ENCODE measurements around the gene CDON.
"Not testable (repeated sequence)": the region's sequence is repeated elsewhere in the genome, so short reads cannot be mapped to it uniquely, and the experiment has no call there.

Gene CDON

DNA sequence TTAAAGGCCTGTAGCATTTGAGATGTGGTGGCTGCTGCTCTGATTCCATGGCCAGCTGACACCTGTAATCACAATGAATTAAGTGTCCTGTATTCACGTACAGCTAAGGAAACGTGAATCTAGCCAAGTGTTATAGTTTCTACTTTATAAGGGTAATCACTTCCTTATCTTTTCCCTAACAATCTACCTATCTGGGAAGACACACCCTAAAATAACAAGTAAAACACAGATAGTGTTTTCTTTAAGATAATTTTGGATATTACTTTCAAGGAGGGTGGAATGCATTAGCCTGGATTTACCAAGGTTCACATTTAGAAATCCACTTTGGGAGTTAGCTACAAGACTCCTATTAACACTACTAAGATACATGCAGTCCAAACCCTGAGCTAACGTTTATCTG lies 11.5 kb downstream of the CDON start:
- Histone ChIP-seq H3K27me3 (ENCODE audit: control insufficient read depth, insufficient read depth, low read length) (no peaks in the 10 kb centered on the region), H3K4me1 (ENCODE audit: control insufficient read depth, insufficient read depth, low read length) (peaks cover 35% of the 10 kb centered on the region), H3K36me3 (ENCODE audit: control insufficient read depth, insufficient read depth, low read length) (no peaks in the 10 kb centered on the region), H3K4me3 (ENCODE audit: low read length) (no peak overlapping the region), H3K27ac (ENCODE audit: low read depth, low read length) (no peak overlapping the region), H3K9ac (ENCODE audit: low read length) (no peak overlapping the region)

DNA sequence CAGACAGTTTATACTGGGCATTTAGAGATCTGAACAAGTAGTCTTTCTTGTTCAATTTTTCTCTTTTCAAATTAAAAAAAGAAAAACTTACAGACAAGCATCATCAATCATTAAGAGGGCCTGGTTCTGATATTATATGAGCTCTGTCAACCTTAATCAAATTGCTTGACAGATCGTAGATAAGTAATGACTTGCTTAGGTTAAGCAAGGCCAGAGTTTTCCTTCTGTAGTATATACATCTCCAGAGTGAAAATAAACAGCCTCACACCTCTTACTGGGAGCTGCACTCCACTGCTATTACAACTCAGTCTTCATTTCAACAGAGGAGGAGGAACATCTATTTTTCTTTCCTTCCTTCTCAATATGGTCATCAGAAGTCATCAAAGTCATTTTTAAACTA lies 13.5 kb downstream of the CDON start:
- Histone ChIP-seq H3K4me3 (ENCODE audit: low read length) (no peak overlapping the region), H3K4me1 (ENCODE audit: control insufficient read depth, insufficient read depth, low read length) (peaks cover 32% of the 10 kb centered on the region), H3K27ac (ENCODE audit: low read depth, low read length) (no peak overlapping the region), H3K36me3 (ENCODE audit: control insufficient read depth, insufficient read depth, low read length) (no peaks in the 10 kb centered on the region), H3K27me3 (ENCODE audit: control insufficient read depth, insufficient read depth, low read length) (no peaks in the 10 kb centered on the region), H3K9ac (ENCODE audit: low read length) (no peak overlapping the region)

DNA sequence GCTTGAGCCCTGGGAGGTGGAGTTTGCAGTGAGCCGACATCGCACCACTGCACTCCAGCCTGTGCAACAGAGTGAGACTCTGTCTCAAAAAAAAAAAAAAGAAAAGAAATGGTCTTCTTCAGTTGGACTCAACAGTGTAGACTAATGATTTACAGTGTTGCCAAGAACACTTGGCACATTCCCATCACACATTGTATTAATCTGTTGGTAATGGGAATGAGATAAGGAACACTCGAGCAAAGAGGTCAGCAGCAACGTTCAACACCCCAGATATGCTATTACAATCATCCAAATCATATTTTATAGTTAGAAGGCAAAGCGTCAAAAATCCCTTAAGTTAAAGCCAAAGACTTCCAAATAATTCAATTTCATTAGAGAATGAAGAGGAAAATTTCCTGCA lies 14.5 kb downstream of the CDON start:
- Histone ChIP-seq H3K9ac (ENCODE audit: low read length) (no peak overlapping the region), H3K4me3 (ENCODE audit: low read length) (no peak overlapping the region), H3K4me1 (ENCODE audit: control insufficient read depth, insufficient read depth, low read length) (peaks cover 24% of the 10 kb centered on the region), H3K36me3 (ENCODE audit: control insufficient read depth, insufficient read depth, low read length) (no peaks in the 10 kb centered on the region), H3K27ac (ENCODE audit: low read depth, low read length) (no peak overlapping the region), H3K27me3 (ENCODE audit: control insufficient read depth, insufficient read depth, low read length) (no peaks in the 10 kb centered on the region)

DNA sequence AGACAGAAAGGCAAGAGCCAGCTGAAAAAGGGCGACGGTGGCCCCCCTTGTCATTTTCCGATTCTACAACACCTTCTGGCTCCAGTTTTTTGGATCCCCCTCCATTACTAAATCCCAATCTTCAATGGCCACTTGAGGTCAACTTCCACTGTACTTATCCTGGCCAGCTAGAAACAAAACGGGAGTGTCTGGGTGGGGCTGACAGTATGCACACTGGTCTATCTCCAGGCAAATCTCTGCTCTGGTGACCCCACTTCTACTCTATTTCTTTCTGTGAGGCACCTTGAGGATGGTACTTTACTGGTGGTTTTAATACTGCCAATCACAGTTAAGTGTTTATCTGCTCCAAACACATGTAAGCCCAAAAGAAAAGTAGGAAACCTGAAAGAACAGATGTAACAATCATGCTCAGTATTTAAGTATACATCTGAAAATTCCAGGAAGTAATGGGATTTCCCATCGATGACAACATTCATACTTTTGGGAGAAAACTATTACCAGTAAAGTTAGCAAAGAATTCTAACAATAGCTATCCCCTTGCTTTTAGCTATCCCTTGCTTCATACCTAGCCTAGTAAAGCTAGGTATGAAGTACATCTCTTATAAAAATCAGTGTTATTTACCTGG lies 16.0 kb downstream of the CDON start:
- Histone ChIP-seq H3K9ac (ENCODE audit: low read length) (no peak overlapping the region), H3K36me3 (ENCODE audit: control insufficient read depth, insufficient read depth, low read length) (no peaks in the 10 kb centered on the region), H3K27ac (ENCODE audit: low read depth, low read length) (no peak overlapping the region), H3K4me1 (ENCODE audit: control insufficient read depth, insufficient read depth, low read length) (peaks cover 24% of the 10 kb centered on the region), H3K27me3 (ENCODE audit: control insufficient read depth, insufficient read depth, low read length) (no peaks in the 10 kb centered on the region), H3K4me3 (ENCODE audit: low read length) (no peak overlapping the region)

DNA sequence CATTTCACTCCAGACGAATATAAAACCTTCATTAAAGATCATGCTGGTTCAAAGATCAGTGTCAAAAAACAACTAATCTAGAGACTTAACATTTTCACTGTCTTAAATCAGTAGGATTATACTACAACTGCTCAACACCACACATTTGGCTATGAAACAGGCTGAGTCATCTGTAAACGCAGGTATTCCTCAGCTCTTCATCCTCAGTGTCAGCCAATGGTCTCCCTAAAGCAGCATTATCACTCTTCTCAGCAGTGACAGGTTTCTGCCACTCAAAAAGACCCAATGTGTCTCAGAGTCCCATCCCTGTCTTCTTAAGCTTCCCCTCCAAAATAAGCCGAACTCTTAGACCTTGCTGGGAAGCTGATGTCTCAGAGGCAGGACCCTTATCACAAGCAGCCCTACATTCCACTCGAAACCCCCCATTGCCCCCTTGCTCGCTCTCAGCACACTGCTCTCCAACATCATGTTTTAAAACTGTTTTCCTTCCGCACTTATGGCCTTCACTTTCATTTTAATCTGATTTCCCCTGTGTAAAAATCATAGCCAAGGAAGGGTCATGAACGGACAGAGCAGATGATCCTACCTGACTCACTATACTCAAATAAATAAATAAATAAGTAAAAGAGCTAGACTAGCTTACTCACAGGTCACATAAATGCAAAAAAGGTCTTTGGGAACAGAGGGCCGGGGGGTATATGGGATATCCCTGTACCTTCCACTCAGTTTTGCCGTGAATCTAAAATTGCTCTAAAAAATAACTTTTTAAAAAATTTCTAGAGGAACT lies 23.0 kb downstream of the CDON start:
- H3K36me3 ChIP-seq (ENCODE audit: control insufficient read depth, insufficient read depth, low read length) = no peaks in the 10 kb centered on the region
- H3K27me3 ChIP-seq (ENCODE audit: control insufficient read depth, insufficient read depth, low read length) = no peaks in the 10 kb centered on the region
- H3K9ac ChIP-seq (ENCODE audit: low read length) = no peak overlapping the region
- peaks cover 14% of the 10 kb centered on the region for H3K4me1 ChIP-seq (ENCODE audit: control insufficient read depth, insufficient read depth, low read length)
- H3K27ac ChIP-seq (ENCODE audit: low read depth, low read length) = no peak overlapping the region
- H3K4me3 ChIP-seq (ENCODE audit: low read length) = no peak overlapping the region

DNA sequence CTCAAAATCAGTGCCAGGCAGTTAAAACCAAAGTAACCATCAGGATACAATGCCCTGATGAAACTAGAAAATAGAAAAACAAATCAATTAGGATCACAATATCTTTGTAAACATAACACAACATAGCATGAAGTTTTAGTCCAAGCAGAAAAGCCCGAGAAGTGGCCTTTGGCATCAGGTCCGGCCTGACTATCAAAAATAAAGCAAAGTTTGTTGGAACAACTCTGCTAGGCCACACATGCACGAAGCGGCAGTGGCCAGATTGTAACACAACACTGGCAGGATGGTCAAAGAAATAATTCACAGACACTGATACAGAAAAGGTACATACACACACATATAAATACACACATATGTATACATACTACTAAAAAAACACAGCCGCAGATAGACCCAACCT lies 26.9 kb downstream of the CDON start:
- no peaks in the 10 kb centered on the region for H3K27me3 ChIP-seq (ENCODE audit: control insufficient read depth, insufficient read depth, low read length)
- H3K9ac ChIP-seq (ENCODE audit: low read length) = no peak overlapping the region
- H3K27ac ChIP-seq (ENCODE audit: low read depth, low read length) = peak overlapping the region; percentile 40
- H3K36me3 ChIP-seq (ENCODE audit: control insufficient read depth, insufficient read depth, low read length) = no peaks in the 10 kb centered on the region
- H3K4me3 ChIP-seq (ENCODE audit: low read length) = no peak overlapping the region
- peaks cover 25% of the 10 kb centered on the region for H3K4me1 ChIP-seq (ENCODE audit: control insufficient read depth, insufficient read depth, low read length)

DNA sequence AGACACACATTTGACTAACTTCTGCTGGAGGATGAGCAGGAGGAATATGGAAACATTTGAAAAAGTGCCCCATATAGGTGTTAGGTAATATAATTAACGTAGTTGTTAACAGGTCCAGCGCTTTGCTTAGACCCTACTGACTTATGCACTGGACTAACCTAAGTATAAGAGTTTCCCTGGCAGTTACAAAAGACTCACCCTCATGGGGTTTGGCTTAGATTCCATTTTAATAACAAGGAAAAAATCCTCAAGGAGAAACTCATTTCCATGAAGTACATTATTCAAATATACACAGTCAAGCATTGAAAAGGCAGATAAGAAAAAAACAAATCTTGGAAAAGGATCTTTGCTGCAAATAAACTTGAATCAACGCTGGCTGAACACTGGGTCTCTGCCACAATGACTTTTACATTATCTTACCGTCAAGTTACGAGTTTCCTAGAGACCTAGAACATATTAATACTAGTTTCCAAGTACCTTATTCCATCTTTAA lies 27.7 kb downstream of the CDON start:
- no peaks in the 10 kb centered on the region for H3K36me3 ChIP-seq (ENCODE audit: control insufficient read depth, insufficient read depth, low read length)
- H3K27me3 ChIP-seq (ENCODE audit: control insufficient read depth, insufficient read depth, low read length) = no peaks in the 10 kb centered on the region
- H3K4me3 ChIP-seq (ENCODE audit: low read length) = no peak overlapping the region
- H3K4me1 ChIP-seq (ENCODE audit: control insufficient read depth, insufficient read depth, low read length) = peaks cover 25% of the 10 kb centered on the region
- H3K9ac ChIP-seq (ENCODE audit: low read length) = no peak overlapping the region
- peak overlapping the region; percentile 40 for H3K27ac ChIP-seq (ENCODE audit: low read depth, low read length)

DNA sequence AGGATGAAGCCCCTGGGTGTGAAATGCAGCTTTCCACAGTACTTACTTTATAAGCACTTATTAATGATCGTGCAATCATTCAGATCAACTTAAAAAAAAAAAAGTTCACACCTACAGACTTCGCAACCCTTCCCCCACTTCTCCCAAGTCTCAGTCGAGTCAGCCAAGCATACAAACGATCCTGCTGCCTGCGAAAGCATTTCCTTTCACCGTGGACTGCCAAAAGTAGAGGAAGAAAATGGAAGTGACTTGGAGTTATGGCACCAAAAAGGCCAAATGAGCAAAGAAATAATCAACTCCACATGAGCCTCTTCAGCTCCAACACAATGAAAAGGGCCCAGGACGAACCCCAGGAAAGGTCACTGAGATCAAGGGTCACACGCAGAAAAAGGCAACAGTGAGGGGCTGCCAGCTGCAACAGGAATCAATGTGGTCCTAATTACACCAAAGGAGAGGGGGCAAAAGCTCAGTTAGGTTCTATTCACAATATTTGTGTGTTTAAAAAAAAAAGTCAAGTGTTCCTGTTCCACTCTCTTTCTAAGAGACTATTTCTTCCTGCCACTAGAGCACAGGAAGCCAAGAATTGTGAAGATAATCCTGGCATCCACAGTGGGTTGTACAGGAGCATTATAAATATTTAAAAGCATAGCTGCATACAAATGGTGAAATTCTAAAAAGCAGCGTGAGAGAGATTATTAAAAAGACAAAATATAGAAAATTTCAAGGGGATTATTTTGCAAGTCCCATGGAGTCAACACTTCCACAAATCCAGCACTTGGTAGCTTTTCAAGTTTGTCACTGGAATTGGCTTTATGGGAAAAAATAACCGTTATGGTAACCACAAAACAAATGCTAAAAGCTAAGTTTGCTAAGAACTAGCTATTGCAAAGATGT lies 28.4 kb downstream of the CDON start:
- no peaks in the 10 kb centered on the region for H3K27me3 ChIP-seq (ENCODE audit: control insufficient read depth, insufficient read depth, low read length)
- no peak overlapping the region for H3K27ac ChIP-seq (ENCODE audit: low read depth, low read length)
- peaks cover 25% of the 10 kb centered on the region for H3K4me1 ChIP-seq (ENCODE audit: control insufficient read depth, insufficient read depth, low read length)
- H3K36me3 ChIP-seq (ENCODE audit: control insufficient read depth, insufficient read depth, low read length) = no peaks in the 10 kb centered on the region
- H3K9ac ChIP-seq (ENCODE audit: low read length) = no peak overlapping the region
- no peak overlapping the region for H3K4me3 ChIP-seq (ENCODE audit: low read length)

DNA sequence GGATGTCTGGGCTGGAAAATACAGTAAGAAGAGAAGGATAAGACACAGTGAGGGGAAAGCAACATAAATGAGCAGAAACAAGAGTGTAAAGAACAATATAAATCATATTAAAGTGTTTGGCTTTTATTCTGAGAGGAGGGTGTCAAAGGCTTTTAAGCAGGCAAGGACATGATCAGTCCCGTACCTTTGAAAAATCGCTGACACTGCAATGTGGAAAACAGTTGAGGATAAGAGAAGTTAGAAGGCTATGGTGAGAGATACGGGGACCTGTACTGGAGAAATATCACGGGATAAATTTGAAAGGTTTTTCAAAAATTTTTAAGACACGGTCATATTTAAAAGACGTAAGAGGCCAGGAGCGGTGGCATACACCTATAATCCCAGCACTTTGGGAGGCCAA lies 30.3 kb downstream of the CDON start:
- Histone ChIP-seq H3K36me3 (ENCODE audit: control insufficient read depth, insufficient read depth, low read length) (no peaks in the 10 kb centered on the region), H3K4me3 (ENCODE audit: low read length) (no peak overlapping the region), H3K9ac (ENCODE audit: low read length) (no peak overlapping the region), H3K4me1 (ENCODE audit: control insufficient read depth, insufficient read depth, low read length) (peaks cover 21% of the 10 kb centered on the region), H3K27ac (ENCODE audit: low read depth, low read length) (no peak overlapping the region), H3K27me3 (ENCODE audit: control insufficient read depth, insufficient read depth, low read length) (no peaks in the 10 kb centered on the region)

DNA sequence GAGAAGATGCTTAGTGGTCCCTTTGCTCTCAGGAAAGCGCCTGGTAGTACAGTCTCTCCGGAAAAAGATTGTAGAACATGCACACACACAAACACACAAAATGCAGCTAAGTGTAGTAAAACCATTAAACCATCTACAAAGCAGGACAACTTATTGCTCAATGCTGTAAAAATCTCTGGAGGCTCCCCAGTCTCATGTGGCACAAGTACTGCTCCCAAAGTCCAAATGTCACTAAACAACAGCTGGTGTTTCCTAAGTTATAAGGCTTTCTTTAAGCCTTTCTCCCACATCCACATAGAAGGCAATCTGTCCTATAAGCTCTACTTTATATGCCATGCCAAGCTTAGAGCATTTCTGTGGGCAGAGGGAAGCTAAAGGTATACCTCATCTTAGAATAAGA lies 32.9 kb downstream of the CDON start:
- Histone ChIP-seq H3K4me1 (ENCODE audit: control insufficient read depth, insufficient read depth, low read length) (peaks cover 35% of the 10 kb centered on the region), H3K27me3 (ENCODE audit: control insufficient read depth, insufficient read depth, low read length) (no peaks in the 10 kb centered on the region), H3K9ac (ENCODE audit: low read length) (no peak overlapping the region), H3K36me3 (ENCODE audit: control insufficient read depth, insufficient read depth, low read length) (no peaks in the 10 kb centered on the region), H3K27ac (ENCODE audit: low read depth, low read length) (no peak overlapping the region), H3K4me3 (ENCODE audit: low read length) (no peak overlapping the region)

DNA sequence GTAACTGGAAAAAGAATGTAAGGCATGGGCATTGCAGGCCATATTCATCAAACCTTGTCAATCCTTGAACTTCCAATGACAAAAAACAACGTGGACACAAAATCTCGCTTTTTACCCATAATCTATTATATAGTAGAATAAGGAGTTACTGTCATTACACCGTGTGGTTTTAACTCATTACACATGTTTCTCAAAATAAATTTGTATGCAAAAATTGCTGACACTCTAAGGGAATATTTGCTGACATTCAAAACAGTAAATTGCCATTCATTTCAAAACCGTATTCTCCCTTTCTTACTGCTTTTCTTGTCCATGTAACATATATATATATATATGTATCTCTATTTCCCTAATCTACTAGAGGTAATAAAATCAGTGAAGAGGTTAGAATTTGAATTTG lies 33.4 kb downstream of the CDON start:
- Histone ChIP-seq H3K9ac (ENCODE audit: low read length) (no peak overlapping the region), H3K4me1 (ENCODE audit: control insufficient read depth, insufficient read depth, low read length) (peaks cover 35% of the 10 kb centered on the region), H3K27me3 (ENCODE audit: control insufficient read depth, insufficient read depth, low read length) (no peaks in the 10 kb centered on the region), H3K27ac (ENCODE audit: low read depth, low read length) (no peak overlapping the region), H3K4me3 (ENCODE audit: low read length) (no peak overlapping the region), H3K36me3 (ENCODE audit: control insufficient read depth, insufficient read depth, low read length) (no peaks in the 10 kb centered on the region)

DNA sequence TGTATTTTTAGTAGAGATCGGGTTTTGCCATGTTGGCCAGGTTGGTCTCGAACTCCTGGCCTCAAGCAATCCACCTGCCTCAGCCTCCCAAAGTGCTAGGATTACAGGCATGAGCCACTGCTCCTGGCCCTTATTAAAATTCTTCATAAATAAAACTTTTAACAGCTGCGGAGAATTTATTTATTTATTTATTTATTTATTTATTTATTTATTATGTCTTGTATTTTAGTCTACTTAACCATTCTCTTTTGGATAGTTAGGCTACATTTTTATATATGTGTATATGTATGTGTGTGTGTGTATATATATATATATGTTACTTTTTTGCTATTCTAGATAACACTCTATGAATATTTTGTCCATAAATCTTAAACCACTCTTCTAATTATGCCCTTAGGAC lies 34.1 kb downstream of the CDON start:
- H3K4me1 ChIP-seq (ENCODE audit: control insufficient read depth, insufficient read depth, low read length) = peaks cover 40% of the 10 kb centered on the region
- not testable (repeated sequence) for H3K36me3 ChIP-seq (ENCODE audit: control insufficient read depth, insufficient read depth, low read length); H3K27ac ChIP-seq (ENCODE audit: low read depth, low read length); H3K4me3 ChIP-seq (ENCODE audit: low read length); H3K9ac ChIP-seq (ENCODE audit: low read length); H3K27me3 ChIP-seq (ENCODE audit: control insufficient read depth, insufficient read depth, low read length)

Data from rectal smooth muscle tissue (tissue), 1 donor.